CD4-positive, alpha-beta T cell treated with Interleukin-2 at 100 ng/mL for 4 hours (primary cell): ENCODE measurements around the gene BABAM2.
A peak's percentile ranks its signal among the peaks of the same experiment; 100 is the strongest.
"Not testable (repeated sequence)": the region's sequence is repeated elsewhere in the genome, so short reads cannot be mapped to it uniquely, and the experiment has no call there.

Source experiments
- DNase-seq: peaks from one replicate; pipeline ENCODE4 v3.0.0-alpha.2; 2020; ENCODE audit warnings: low spot score

Gene BABAM2

GRCh38 chr2:27980242-27980641 is 89.7 kb downstream of the BABAM2 start:
- DNase-seq = no peak

DNA sequence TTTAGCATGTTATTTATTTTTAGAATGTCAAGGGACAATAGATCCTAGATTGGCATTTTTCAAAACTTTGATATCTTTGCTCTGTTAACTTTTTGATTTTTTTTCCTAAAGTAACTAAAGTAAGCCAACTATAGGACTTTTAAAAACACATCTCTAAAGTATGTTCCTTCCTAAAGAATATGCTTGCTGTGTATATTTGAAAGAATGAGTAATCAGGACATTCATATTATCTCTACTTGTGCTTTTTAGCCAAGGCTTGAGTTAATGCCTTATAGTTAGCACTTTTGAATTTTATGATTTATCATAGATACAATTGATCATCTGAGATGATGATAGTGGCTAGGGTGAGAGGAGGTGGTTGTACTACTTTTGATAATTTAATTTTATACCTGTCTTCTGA is 93.6 kb downstream of the BABAM2 start:
- DNase-seq = no peak

DNA sequence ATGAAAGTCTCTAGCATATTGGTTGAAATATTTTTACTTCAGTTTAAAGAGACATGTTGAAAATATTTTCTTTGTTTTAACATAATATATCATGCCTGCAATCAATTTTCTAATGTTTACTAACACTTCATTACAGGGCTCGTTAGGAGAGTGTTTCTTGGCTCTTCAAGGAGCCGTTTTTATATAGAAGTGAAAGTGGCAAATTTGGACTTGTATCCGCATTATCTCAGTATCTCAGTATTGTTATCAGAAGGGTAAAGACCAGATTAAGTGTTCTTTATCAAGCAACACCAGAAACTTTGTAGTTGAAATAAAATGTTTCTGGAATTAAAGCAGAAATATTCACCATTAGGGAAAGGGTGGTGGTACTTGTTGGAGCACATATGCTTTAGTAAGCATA is 97.8 kb downstream of the BABAM2 start:
- DNase-seq = no peak

- peak; percentile 21 for DNase-seq
Observed at GRCh38 chr2:27988718-27989117, 98.2 kb downstream of the BABAM2 start.

- DNase-seq = no peak
Observed at GRCh38 chr2:27989149-27989548, 98.6 kb downstream of the BABAM2 start.

GRCh38 chr2:27990030-27990590 is 99.6 kb downstream of the BABAM2 start:
- no peak for DNase-seq

DNA sequence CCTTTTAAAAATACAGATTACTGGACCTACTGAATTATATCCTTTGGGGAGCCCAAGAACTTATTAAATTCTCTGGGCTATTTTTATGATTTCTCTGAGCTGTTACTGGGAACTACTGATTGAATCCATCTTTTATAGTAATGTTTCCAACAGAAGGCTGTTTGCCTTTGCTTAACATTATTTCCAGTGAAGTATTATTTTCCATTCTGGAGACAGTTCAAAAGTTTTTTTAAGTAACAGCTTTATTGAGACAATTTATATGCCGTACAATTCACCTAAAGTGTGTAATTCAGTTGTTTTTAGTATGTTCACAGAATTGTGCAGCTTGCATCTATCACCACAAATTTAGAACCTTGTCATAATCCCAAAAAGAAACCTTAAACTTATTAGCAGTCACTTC is 100.6 kb downstream of the BABAM2 start:
- DNase-seq = no peak

GRCh38 chr2:27992787-27993401 is 102.4 kb downstream of the BABAM2 start:
- no peak for DNase-seq

DNA sequence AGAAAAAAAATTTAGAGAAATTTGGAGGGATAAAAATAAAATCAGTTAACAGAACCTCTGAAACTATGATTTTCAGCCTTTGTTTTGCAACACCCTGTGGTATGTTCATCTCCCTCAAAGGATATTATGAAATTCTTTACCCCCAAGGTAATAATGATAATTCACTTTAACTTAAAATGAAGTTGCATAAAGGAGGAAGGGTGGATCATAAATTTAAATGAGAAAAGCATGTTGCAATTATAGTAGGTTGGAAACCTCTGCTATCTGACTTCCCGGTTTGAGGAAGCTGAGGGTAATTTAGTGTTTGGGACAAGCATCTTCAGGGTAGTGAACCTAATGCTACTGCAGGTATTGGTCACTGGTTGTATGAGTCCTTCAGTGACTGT is 102.9 kb downstream of the BABAM2 start:
- DNase-seq = no peak

DNA sequence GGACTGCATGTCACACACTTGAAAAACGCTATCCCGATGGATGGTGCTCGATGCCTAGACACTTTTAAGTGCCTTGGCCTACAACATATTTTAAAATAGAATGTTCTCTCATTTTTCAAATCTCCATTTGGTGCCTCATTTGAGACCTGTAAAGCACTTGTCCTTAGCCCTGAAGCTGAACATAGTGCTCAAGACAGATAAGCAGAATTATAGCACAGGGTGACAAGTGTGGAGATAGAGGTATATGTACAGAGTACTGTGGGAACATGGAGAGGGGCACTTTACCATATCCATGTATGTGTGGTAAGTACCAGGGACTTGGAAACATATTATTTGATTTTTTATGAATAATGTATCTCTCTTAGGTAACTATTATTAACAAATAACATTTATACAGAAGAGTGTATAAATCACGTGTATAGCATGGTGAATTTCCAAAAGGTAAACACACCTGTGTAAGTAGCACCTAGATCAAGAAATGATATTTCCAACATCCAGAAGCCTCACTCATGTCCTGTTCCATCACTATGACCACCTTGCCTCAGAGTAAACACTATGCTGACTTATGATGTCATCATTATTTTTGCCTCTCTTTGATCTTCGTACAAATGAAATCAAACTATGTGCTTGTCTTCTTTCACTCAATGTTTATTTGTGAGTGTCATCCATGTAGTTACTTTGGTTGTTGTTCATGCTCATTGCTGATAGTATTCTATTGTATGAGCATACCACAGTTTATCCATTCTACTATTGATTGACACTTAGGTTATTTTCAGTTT is 103.6 kb downstream of the BABAM2 start:
- no peak for DNase-seq

DNA sequence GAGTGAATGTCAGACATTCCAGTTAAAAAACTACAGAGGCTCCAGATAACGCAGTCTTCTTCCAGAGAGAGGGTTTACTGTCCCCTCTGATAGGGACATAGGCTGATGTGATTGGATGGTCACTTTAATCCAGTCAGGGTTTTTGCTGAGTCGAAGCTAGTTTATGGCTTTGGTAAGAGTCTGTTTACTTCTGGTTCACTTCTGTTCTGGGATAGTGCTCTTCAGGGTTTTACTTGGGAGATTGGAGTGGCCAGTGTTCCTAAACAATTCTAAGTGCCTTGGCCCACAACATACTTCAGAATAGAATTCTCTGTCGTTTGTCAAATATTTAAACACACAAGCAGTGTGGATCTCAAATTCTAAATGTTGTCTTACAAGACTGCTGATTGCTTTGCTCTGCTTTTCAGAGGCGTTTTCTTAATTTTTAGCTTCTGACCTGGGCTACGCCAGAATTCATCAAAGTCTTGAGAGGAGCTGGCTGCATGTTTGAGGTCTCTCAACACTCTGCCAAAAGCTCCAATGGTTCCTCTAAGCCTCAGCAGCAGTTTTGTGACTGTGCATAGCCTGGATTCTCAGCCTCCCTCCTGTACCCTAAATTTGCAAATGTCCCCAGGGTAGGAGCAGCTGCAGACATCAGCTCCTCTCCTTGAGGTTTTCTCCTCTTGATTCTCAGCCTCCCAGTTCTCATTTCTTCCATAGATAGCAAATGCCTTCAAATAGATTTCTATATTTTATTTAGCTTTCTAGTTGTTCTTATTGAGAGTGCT is 105.8 kb downstream of the BABAM2 start:
- DNase-seq = no peak

DNA sequence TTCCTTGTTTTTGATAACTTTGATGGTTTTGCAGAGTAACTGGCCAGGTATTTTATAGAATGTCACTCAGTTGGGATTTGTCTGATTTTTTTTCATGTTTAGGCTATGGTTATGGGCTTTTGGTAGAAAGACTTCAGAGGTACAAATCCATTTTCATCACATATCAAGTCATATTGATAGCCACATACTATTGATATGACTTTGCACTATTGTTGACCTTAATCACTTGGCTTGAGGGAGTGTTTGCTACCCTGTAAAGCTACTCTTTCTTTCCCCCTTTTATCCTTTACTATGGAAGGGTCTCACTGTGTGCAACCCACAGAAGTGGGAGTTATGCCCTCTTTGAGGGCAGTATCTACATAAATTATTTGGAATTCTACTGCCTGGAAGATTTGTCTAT is 109.8 kb downstream of the BABAM2 start:
- DNase-seq = no peak

DNA sequence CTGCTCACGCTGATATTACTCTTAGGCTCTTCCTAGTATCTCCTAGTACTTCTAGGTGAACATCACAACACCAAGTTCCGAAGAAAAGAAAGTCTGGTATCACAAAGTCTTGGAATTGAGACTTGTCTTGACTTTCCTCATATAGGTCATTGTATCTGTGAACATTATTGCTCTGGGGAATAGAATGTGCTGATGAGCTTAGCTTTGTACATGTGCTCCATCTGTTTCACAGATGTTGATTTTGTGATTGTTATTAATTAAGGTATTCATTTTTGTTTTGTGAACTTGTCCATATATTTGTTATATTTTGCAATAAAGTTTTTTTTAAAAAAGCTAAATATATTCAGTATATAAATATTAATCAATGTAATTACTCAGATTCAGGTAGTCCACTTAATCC is 111.7 kb downstream of the BABAM2 start:
- DNase-seq = no peak

DNA sequence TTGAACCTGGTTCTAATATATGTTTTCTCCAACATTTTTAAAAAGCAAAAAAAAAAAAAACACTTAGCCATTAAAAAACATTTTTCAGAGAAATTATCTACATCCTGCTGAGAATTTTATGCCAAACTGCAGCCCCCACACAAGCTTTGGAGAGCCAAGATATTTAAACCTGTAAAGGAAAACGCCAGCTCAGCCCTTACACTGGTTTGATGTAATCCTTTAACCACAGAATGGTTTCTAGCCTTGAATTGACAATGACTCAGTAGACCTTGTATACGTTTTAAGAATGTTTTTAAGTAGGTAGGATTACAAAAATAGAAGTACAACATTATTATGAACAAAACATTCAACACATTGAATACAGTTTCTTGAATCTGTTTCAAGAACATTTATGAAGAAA is 113.6 kb downstream of the BABAM2 start:
- peak; percentile 13 for DNase-seq

GRCh38 chr2:28009732-28010131 is 119.2 kb downstream of the BABAM2 start:
- no peak for DNase-seq

DNA sequence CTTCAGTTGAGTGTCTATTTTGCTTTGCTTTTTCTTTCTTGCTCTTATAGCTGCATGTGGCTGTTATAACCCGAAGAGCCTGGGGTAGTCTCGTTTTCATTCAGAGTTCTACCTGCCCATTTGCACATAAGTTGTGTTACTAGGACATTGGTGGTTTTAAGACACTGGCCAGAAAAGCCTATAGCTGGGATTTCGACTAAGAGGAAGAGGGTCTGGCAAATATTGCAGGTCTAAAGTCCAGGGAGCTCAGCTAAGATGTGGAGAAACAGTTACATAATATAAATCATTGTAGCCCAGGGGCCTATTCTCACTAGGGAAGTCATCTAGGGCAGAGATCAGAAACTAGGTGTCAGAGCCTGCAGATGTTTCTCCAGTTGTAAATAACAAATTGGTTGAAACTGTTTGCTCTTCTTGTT is 120.8 kb downstream of the BABAM2 start:
- no peak for DNase-seq

DNA sequence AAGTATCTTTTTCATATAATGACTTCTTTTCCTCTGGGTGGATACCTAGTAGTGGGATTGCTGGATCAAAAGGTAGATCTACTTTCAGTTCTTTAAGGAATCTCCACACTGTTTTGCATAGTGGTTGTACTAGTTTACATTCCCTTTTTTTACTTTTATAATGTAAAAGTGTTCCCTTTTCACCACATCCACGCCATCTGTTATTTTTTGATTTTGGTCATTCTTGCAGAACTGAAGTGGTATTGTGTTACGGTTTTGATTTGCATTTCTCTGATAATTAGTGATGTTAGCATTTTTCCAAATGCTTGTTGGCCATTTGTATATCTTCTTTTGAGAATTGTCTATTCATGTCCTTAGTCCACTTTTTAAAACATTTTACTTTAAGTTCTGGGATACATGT is 127.9 kb downstream of the BABAM2 start:
- not testable (repeated sequence) for DNase-seq

DNA sequence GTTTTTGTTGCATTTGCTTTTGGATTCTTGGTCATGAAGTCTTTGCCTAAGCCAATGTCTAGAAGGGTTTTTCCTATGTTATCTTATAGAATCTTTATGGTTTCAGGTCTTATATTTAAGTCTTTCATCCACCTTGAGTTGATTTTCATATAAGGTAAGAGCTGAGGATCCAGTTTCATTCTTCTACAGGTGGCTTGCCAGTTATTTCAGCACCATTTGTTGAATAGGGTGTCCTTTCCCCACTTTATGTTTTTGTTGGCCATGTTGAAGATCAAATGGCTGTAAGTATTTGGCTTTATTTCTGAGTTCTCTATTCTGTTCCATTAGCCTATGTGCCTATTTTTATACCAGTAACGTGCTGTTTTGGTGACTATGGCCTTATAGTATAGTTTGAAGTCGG is 129.0 kb downstream of the BABAM2 start:
- DNase-seq = not testable (repeated sequence)

DNA sequence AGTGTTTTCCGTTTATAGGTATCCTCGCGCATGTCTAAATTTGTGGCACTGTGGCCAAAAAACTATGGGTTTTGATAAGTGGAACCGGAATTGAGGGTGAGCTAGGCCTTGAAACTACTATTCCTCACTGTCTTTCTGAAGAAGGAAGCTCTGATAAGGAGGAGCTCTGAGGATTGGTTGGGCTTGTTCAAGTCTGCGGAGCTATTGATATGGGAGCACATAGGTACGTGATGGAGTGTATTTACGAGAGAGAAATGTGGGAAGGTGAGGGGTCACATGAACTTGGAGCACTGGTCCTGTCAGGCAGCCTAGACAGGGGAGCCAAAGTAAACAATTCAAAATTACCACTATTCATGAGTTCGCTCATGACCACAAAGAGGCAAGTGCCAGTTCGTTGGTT is 131.4 kb downstream of the BABAM2 start:
- no peak for DNase-seq

GRCh38 chr2:28025123-28025522 is 134.6 kb downstream of the BABAM2 start:
- no peak for DNase-seq

GRCh38 chr2:28026230-28026629 is 135.7 kb downstream of the BABAM2 start:
- not testable (repeated sequence) for DNase-seq

DNA sequence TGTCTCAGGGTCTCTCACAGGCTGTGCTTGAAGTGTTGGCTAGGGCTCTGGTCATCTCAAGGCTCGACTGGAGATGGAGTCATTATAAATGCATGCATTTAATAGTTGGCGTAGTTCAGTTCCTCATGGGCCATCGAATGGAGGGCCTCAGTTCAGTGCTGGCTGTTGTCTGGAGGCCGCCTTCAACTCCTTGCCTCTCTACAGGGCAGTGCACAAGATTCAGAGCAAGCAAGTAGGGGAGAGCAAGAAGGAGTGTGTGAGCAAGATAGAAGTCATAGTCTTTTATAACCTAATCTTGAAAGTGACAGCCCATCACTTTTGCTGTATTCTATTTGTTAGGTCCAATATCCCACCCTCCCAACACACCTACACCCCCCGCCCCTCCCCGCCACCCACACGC is 137.5 kb downstream of the BABAM2 start:
- DNase-seq = no peak

GRCh38 chr2:28030600-28030999 is 140.1 kb downstream of the BABAM2 start:
- DNase-seq = no peak
